WTC11 (cell line): ENCODE measurements around the gene DYNLRB1. TPM values are rescaled to one million over a fixed set of nuclear protein-coding genes. Genes with fewer than 3 reads are reported as not detected.
A peak's percentile ranks its signal among the peaks of the same experiment; 100 is the strongest.

Experiments used
- ATAC-seq: fragments of 200-7000 bp; cut with Tn5 transposase; 2 replicates; pipeline ENCODE4 v1.10.0; 2021; ENCODE audit warnings: mild to moderate bottlenecking, moderate library complexity
- CTCF ChIA-PET: fragments of 300-600 bp; sonication (Branson Sonifier 250); formaldehyde crosslinking; loops from one replicate; lab custom pipeline; 2021; ENCODE audit warnings: antibody characterized with exemption; lab: Charles Lee
- POLR2A ChIA-PET: fragments of 350-600 bp; sonication (Branson Sonifier 250); formaldehyde crosslinking; loops from one replicate; lab custom pipeline; 2021; ENCODE audit warnings: antibody characterized with exemption; lab: Charles Lee
- DNase-seq: peaks from one replicate; pipeline ENCODE4 v3.0.0; 2021; ENCODE audit warnings: low spot score
- H3K27ac Mint-ChIP-seq: 2 replicates; pipeline ENCODE4 v1.8.0; 2021; ENCODE audit warnings: mixed read lengths
- H3K27me3 Mint-ChIP-seq: 2 replicates; pipeline ENCODE4 v1.8.0; 2021; ENCODE audit warnings: low read depth, mild to moderate bottlenecking, moderate library complexity, mixed read lengths
- H3K36me3 Mint-ChIP-seq: 2 replicates; pipeline ENCODE4 v1.8.0; 2021; ENCODE audit warnings: mixed read lengths
- H3K4me1 Mint-ChIP-seq: 2 replicates; pipeline ENCODE4 v1.8.0; 2022; ENCODE audit warnings: mixed read lengths
- H3K4me3 Mint-ChIP-seq: 2 replicates; pipeline ENCODE4 v1.8.0; 2021; ENCODE audit warnings: mild to moderate bottlenecking, moderate library complexity, mixed read lengths
- H3K9me3 Mint-ChIP-seq: 2 replicates; pipeline ENCODE4 v1.8.0; 2021; ENCODE audit warnings: mixed read lengths
- ESRRA ChIP-seq: sonication (generic); formaldehyde crosslinking; IDR thresholded peaks from 2 replicates; pipeline ENCODE4 v1.8.1; 2022; ENCODE audit warnings: mild to moderate bottlenecking, missing genetic modification reagents, borderline replicate concordance
- ETV6 ChIP-seq: sonication (generic); formaldehyde crosslinking; IDR thresholded peaks from 2 replicates; pipeline ENCODE4 v1.8.1; 2022; ENCODE audit warnings: mild to moderate bottlenecking, missing genetic modification reagents
- FOXJ3 ChIP-seq: sonication (generic); formaldehyde crosslinking; IDR thresholded peaks from 2 replicates; pipeline ENCODE4 v1.9.0; 2021; ENCODE audit warnings: missing genetic modification reagents, mild to moderate bottlenecking, borderline replicate concordance
- JAZF1 ChIP-seq: fragments of 250-450 bp; sonication (Bioruptor Pico); IDR thresholded peaks from 2 replicates; pipeline ENCODE4 v1.9.0; 2021; ENCODE audit warnings: moderate library complexity, mild to moderate bottlenecking, inconsistent platforms
- JUN ChIP-seq: sonication (generic); formaldehyde crosslinking; IDR thresholded peaks from 2 replicates; pipeline ENCODE4 v1.8.0; 2023; ENCODE audit warnings: mild to moderate bottlenecking, missing genetic modification reagents
- MXD4 ChIP-seq: fragments of 250-450 bp; sonication (Bioruptor Pico); IDR thresholded peaks from 2 replicates; pipeline ENCODE4 v1.8.0; 2021; ENCODE audit warnings: mild to moderate bottlenecking, moderate library complexity, borderline replicate concordance
- MYBL2 ChIP-seq: sonication (generic); formaldehyde crosslinking; IDR thresholded peaks from 2 replicates; pipeline ENCODE4 v1.8.1; 2023; ENCODE audit warnings: mild to moderate bottlenecking, moderate library complexity, missing genetic modification reagents
- NFYB ChIP-seq: sonication (generic); formaldehyde crosslinking; conservative IDR thresholded peaks from 2 replicates; pipeline ENCODE4 v1.8.0; 2022; ENCODE audit warnings: low read depth, missing genetic modification reagents
- NR1H2 ChIP-seq: sonication (generic); formaldehyde crosslinking; IDR thresholded peaks from 2 replicates; pipeline ENCODE4 v1.9.0; 2021; ENCODE audit warnings: mild to moderate bottlenecking, moderate library complexity, missing genetic modification reagents
- NR3C1 ChIP-seq: sonication (generic); formaldehyde crosslinking; conservative IDR thresholded peaks from 2 replicates; pipeline ENCODE4 v1.8.1; 2023; ENCODE audit warnings: low read depth, mild to moderate bottlenecking, missing genetic modification reagents
- OVOL2 ChIP-seq: fragments of 250-450 bp; sonication (Bioruptor Pico); IDR thresholded peaks from 2 replicates; pipeline ENCODE4 v1.9.0; 2021; ENCODE audit warnings: mild to moderate bottlenecking, borderline replicate concordance
- SOX15 ChIP-seq: fragments of 250-450 bp; sonication (Bioruptor Pico); IDR thresholded peaks from 2 replicates; pipeline ENCODE4 v1.9.0; 2021; ENCODE audit warnings: mild to moderate bottlenecking
- ZNF263 ChIP-seq: sonication (generic); formaldehyde crosslinking; IDR thresholded peaks from 2 replicates; pipeline ENCODE4 v1.8.1; 2022; ENCODE audit warnings: low read depth, mild to moderate bottlenecking, moderate library complexity, missing genetic modification reagents
- ZNF317 ChIP-seq: sonication (generic); formaldehyde crosslinking; IDR thresholded peaks from 2 replicates; pipeline ENCODE4 v1.8.1; 2023; ENCODE audit warnings: low read depth, mild to moderate bottlenecking, moderate library complexity, missing genetic modification reagents, borderline replicate concordance
- total RNA-seq: library from RNA; stranded (reverse); gene quantifications from 3 replicates; pipeline ENCODE4 v1.2.3, GENCODE V29; 2021
- TF ChIP-seq, protein P1 (sequence below): sonication (generic); formaldehyde crosslinking; IDR thresholded peaks from 2 replicates; pipeline ENCODE4 v1.8.1; 2023; ENCODE audit warnings: mild to moderate bottlenecking, missing genetic modification reagents, borderline replicate concordance
- TF ChIP-seq, protein P2 (sequence below): sonication (generic); formaldehyde crosslinking; IDR thresholded peaks from 2 replicates; pipeline ENCODE4 v1.8.1; 2023; ENCODE audit warnings: mild to moderate bottlenecking, missing genetic modification reagents, moderate library complexity
- TF ChIP-seq, protein P3 (sequence below): sonication (generic); formaldehyde crosslinking; IDR thresholded peaks from 2 replicates; pipeline ENCODE4 v1.8.1; 2023; ENCODE audit warnings: mild to moderate bottlenecking, missing genetic modification reagents

Gene DYNLRB1
- total RNA-seq, 1 experiment from 2014 or later = 99.3 TPM

DNA sequence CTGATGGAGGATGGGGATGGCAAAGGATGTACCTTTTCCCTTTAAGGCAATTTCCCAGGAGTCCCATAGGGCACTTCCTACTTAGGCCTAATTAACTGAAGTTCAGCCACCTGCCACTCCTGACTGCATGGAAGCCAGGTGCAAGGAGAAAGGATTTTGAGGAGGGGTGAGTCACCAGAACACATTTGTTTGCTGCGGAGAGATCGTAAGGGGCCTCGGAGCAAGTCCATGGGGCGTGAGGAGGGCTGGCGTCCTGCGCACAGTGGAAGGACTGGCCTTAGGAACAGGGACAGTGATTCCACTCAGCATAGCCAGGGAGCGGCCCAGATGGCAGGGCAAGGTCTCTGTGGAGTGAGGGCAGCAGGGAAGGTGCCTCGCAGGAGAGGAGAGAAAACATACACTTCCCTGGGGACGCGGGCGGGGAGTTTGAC lies 30.5 kb downstream of the DYNLRB1 start (continued):
- TF ChIP-seq, protein P1, sequence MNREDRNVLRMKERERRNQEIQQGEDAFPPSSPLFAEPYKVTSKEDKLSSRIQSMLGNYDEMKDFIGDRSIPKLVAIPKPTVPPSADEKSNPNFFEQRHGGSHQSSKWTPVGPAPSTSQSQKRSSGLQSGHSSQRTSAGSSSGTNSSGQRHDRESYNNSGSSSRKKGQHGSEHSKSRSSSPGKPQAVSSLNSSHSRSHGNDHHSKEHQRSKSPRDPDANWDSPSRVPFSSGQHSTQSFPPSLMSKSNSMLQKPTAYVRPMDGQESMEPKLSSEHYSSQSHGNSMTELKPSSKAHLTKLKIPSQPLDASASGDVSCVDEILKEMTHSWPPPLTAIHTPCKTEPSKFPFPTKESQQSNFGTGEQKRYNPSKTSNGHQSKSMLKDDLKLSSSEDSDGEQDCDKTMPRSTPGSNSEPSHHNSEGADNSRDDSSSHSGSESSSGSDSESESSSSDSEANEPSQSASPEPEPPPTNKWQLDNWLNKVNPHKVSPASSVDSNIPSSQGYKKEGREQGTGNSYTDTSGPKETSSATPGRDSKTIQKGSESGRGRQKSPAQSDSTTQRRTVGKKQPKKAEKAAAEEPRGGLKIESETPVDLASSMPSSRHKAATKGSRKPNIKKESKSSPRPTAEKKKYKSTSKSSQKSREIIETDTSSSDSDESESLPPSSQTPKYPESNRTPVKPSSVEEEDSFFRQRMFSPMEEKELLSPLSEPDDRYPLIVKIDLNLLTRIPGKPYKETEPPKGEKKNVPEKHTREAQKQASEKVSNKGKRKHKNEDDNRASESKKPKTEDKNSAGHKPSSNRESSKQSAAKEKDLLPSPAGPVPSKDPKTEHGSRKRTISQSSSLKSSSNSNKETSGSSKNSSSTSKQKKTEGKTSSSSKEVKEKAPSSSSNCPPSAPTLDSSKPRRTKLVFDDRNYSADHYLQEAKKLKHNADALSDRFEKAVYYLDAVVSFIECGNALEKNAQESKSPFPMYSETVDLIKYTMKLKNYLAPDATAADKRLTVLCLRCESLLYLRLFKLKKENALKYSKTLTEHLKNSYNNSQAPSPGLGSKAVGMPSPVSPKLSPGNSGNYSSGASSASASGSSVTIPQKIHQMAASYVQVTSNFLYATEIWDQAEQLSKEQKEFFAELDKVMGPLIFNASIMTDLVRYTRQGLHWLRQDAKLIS (CRISPR knock-in tag) = no peak
- no peak for TF ChIP-seq JUN (CRISPR knock-in tag)

DNA sequence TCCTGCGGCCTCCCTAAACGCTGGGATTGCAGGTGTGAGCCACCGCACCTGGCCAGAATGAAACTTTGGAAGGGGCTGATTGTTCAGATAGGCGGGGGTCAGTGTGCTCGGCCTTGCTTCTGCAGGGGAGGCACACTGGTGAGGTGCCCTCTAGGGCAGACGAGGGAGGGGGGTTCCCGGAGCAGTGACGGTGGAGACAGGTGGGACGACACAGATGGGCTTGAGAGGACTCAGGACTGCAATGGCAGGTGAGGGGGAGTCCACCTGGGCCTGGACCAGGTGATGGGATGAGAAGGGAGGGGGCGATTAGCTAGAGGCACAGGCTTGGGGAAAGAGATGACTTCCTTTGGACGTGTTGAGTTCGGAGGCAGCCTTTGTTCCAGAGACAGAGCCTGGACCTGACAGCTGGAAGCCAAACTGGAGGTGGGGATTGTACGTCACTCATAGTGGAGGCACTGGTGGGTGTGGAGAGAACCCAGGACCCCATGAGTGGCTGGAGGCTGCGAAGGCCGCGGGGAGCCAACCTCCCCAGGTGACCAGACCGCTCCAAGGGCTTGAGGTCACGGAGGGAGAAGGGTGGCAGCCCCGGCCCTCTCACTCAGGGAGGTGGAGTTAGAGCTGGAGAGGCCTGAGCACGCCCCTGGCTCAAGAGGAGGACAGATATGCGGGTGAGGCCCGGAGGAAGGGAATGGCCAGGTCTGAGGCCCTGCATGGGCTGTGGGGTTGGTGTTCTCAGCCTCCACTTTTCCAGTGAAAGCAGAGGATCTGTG lies 31.8 kb downstream of the DYNLRB1 start:
- ChIA-PET POLR2A (no interaction called here), CTCF (interaction anchor here (2.6 kb wide), 1 partner anchor 14 kb away, joined by 10 read pairs; no protein-coding TSS in a partner anchor)
- Mint-ChIP-seq H3K36me3 (no peaks in the 10 kb centered on the region), H3K27me3 (0 out of 2 replicates have a peak, but pooled peaks cover 3% of the 10 kb centered on the region), H3K4me1 (peaks cover 20% of the 10 kb centered on the region)
- ATAC-seq = no peak
- TF ChIP-seq NFYB (CRISPR knock-in tag) (no peak), ETV6 (no peak)
- TF ChIP-seq, protein P2, sequence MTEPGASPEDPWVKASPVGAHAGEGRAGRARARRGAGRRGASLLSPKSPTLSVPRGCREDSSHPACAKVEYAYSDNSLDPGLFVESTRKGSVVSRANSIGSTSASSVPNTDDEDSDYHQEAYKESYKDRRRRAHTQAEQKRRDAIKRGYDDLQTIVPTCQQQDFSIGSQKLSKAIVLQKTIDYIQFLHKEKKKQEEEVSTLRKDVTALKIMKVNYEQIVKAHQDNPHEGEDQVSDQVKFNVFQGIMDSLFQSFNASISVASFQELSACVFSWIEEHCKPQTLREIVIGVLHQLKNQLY (CRISPR knock-in tag) = no peak
- TF ChIP-seq, all 79 proteins: peak for 0
- DNase-seq = no peak
- no peaks in the 10 kb centered on the region for H3K9me3 Mint-ChIP-seq
- H3K4me3 Mint-ChIP-seq = no peak overlapping the region
- peak overlapping the region; percentile 27; the same call in 1 of the 2 replicates for H3K27ac Mint-ChIP-seq

DNA sequence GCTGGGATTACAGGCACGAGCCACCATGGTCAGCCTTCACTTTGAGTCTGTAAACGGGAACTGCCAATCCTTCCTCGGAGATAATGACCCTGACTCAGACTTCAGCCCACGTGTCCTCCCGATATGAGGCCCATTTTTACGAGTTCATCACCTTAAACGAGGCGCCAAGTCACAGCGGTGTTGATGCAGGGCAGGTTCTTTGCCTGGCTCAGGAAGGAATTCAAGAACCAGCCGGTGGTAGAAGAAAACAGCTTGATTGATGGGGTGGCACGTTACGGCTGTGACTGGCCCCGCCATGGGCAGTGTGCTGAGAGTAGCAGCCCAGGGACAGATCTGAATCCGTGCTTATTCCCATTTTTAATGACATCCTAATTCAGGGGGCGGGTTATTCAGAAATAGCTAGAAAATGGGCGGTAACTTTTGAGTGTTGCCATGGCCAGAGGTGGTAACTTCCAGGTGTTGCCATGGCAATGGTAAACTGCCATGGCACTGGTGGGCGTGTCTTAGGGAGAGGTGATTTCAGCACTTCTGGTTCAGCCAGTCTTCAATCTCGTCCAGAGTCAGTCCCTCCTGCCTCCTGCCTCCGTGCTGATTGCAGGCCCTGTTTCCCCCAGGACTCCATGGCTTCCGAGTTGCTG lies 33.2 kb downstream of the DYNLRB1 start:
- ChIA-PET CTCF (interaction anchor here (0.7 to 2.6 kb wide), 11 partner anchors 9 to 359 kb away, joined by 3 to 10 read pairs (median 4); partner anchors contain the start of gene MAP1LC3A), POLR2A (interaction anchor here (0.8 kb wide), 1 partner anchor 9 kb away, joined by 4 read pairs; the partner anchor contains the start of gene MAP1LC3A)
- Mint-ChIP-seq H3K36me3 (no peaks in the 10 kb centered on the region), H3K4me1 (peaks cover 13% of the 10 kb centered on the region), H3K9me3 (no peaks in the 10 kb centered on the region), H3K27ac (0 out of 2 replicates have a peak overlapping the region, but pooled peaks have one; percentile 9), H3K27me3 (0 out of 2 replicates have a peak, but pooled peaks cover 3% of the 10 kb centered on the region), H3K4me3 (no peak overlapping the region)
- peak; percentile 51 for DNase-seq
- ATAC-seq = peak; percentile 87
- TF ChIP-seq JAZF1 (no peak), NR1H2 (CRISPR knock-in tag) (no peak), MYBL2 (CRISPR knock-in tag) (no peak), ESRRA (no peak), SOX15 (CRISPR knock-in tag) (no peak), FOXJ3 (CRISPR knock-in tag) (no peak)
- TF ChIP-seq, protein P3, sequence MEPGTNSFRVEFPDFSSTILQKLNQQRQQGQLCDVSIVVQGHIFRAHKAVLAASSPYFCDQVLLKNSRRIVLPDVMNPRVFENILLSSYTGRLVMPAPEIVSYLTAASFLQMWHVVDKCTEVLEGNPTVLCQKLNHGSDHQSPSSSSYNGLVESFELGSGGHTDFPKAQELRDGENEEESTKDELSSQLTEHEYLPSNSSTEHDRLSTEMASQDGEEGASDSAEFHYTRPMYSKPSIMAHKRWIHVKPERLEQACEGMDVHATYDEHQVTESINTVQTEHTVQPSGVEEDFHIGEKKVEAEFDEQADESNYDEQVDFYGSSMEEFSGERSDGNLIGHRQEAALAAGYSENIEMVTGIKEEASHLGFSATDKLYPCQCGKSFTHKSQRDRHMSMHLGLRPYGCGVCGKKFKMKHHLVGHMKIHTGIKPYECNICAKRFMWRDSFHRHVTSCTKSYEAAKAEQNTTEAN (CRISPR knock-in tag) = no peak

DNA sequence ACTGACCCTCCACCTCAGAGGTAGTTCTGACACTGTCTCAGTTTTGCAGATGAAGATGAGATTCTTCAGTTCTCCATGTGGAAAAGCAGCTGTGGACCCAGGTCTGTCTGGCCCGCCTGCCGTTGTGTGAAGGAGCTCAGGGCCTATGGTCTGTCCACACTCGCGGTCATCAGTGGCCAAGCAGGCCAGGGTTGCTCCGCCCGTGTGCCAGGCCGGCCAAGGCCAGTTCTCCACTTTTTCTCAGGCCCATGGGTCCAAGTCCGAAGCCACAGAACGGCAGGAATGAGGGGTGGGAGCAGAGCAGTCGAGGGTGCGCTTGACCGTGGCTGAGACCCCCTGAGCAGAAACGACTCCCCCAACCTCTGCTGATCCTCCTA lies 33.7 kb downstream of the DYNLRB1 start:
- ChIA-PET POLR2A (interaction anchor here (0.8 kb wide), 1 partner anchor 8 kb away, joined by 4 read pairs; the partner anchor contains the start of gene MAP1LC3A), CTCF (interaction anchor here (0.7 to 2.6 kb wide), 10 partner anchors 8 to 359 kb away, joined by 3 to 10 read pairs (median 4); partner anchors contain the start of gene MAP1LC3A)
- Mint-ChIP-seq H3K9me3 (no peaks in the 10 kb centered on the region), H3K36me3 (no peaks in the 10 kb centered on the region), H3K27me3 (no peaks in the 10 kb centered on the region), H3K27ac (no peak overlapping the region), H3K4me1 (peaks cover 8% of the 10 kb centered on the region), H3K4me3 (no peak overlapping the region)
- TF ChIP-seq ZNF317 (CRISPR knock-in tag) (no peak), ZNF263 (CRISPR knock-in tag) (no peak), NR3C1 (no peak), MXD4 (CRISPR knock-in tag) (no peak), OVOL2 (no peak)
- ATAC-seq = no peak; the same call in 1 of the 2 replicates
- no peak for DNase-seq
